IPS-15b (cell line): ENCODE data around the gene SLC35B1.
"Not testable (repeated sequence)": the region's sequence is repeated elsewhere in the genome, so short reads cannot be mapped to it uniquely, and the experiment has no call there.

Experiments
- H3K27me3 ChIP-seq: one replicate; pipeline ENCODE4 v1.6.1; 2013; ENCODE audit warnings: low read length; ENCODE audit not compliant: control insufficient read depth, insufficient read depth
- H3K36me3 ChIP-seq: one replicate; pipeline ENCODE4 v1.6.1; 2013; ENCODE audit warnings: low read length; ENCODE audit not compliant: control insufficient read depth, insufficient read depth
- H3K4me1 ChIP-seq: one replicate; pipeline ENCODE4 v1.6.1; 2013; ENCODE audit warnings: mild to moderate bottlenecking, low read length; ENCODE audit not compliant: control insufficient read depth, insufficient read depth
- H3K4me3 ChIP-seq: one replicate; pipeline ENCODE4 v1.5.1; 2013; ENCODE audit warnings: low read depth, low read length
- H3K9ac ChIP-seq: one replicate; pipeline ENCODE4 v1.6.1; 2013; ENCODE audit warnings: low read depth, mild to moderate bottlenecking, low read length
- H3K9me3 ChIP-seq: one replicate; pipeline ENCODE4 v1.6.1; 2013; ENCODE audit warnings: mild to moderate bottlenecking, low read length; ENCODE audit not compliant: control insufficient read depth, insufficient read depth

Gene SLC35B1

DNA sequence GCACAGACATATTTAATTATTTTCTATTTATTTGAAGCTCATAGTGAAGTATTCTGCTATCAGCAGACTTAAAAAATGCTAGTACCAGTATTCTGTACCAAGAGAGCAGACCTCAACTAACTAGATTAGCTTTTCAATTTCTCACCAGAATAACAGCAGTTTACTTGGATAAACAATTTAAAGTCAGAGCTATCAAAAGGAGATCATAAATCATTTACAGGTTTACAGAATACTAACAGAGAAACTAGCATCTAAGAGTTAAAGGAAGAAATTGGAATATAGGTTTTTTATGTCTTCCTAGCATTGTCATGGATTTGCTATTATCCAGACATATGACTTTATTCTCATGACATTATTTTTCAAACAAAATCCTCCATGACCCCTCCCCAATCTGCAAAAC lies 33.3 kb downstream of the SLC35B1 start:
- Histone ChIP-seq H3K9me3 (no peaks in the 10 kb centered on the region), H3K4me1 (peaks cover 7% of the 10 kb centered on the region), H3K4me3 (no peak overlapping the region), H3K36me3 (no peaks in the 10 kb centered on the region), H3K27me3 (peaks cover 2% of the 10 kb centered on the region), H3K9ac (no peak overlapping the region)

DNA sequence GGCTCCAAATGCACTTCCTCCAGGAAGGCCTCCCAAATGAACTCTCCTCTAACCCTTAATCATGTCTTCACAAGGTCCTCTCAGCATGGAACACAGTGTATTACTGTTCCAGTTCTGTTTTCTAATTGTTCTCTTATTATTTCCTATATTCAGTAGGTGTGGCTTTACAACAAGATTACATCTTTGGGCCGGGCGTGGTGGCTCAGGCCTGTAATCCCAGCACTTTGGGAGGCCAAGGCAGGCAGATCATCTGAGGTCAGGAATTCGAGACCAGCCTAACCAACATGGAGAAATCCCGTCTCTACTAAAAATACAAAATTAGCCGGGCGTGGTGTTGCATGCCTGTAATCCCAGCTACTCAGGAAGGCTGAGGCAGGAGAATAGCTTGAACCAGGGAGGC lies 34.1 kb downstream of the SLC35B1 start:
- not testable (repeated sequence) for H3K9ac ChIP-seq, H3K4me3 ChIP-seq, H3K9me3 ChIP-seq, H3K27me3 ChIP-seq, H3K4me1 ChIP-seq, H3K36me3 ChIP-seq

DNA sequence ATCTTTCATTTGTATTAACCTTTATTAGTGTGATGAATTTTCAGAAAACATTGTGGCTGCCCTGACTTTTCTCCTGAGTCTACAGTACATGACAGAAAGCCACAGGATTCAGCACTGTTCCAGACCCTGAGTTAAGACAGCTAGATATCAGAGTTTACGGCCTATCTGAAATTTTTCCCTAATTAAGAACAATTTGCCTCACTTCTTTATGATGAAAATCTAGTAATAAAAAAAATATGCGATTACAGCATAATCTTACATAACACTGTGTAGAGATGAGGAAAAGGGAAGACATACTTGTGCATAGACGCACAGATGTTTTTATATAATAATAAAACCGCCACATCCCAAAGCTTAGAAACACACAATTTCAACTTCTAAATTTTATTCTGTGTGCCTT lies 37.1 kb downstream of the SLC35B1 start:
- H3K4me1 ChIP-seq, result no peaks in the 10 kb centered on the region
- H3K4me3 ChIP-seq, result no peak overlapping the region
- no peak overlapping the region for H3K9ac ChIP-seq
- no peaks in the 10 kb centered on the region for H3K9me3 ChIP-seq
- H3K27me3 ChIP-seq, result no peaks in the 10 kb centered on the region
- H3K36me3 ChIP-seq, result no peaks in the 10 kb centered on the region

DNA sequence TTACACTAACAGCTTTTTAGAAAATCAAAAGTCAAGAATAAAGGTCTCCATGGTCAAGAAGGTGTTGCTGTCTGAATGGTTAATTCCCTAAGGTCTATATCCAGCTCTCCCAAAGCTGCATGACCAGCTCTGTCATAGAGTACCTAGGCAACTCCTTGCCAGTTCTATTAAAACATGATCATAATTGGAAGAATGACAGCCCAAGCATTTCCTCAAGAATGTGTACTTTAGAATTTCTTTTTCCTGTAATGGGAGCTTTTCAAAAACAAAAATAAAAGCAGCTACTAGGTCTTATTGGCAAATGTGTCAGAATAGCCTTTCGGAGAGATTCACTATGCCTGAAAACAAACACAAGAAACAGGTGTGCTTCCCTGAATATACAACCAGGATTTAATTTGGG lies 37.8 kb downstream of the SLC35B1 start:
- Histone ChIP-seq H3K9ac (no peak overlapping the region), H3K36me3 (no peaks in the 10 kb centered on the region), H3K4me3 (no peak overlapping the region), H3K4me1 (no peaks in the 10 kb centered on the region), H3K27me3 (no peaks in the 10 kb centered on the region), H3K9me3 (no peaks in the 10 kb centered on the region)

DNA sequence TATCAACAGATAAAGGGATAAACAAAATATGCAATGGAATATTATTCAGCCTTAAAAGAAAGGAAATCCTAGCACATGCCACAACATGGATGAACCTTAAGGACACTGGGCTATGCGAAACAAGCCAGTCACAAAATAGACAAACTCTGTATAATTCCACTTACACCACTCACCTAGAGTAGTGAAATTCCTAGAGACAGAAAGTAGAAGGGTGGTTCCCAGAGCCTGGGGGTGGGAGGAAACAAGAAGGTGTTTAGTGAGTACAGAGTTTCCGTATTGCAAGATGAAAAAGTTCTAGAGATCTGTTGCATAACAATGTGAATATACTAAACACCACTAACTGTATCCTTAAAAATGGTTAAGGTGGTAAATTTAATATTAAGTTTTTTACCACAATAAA lies 39.9 kb downstream of the SLC35B1 start:
- no peaks in the 10 kb centered on the region for H3K9me3 ChIP-seq
- H3K4me3 ChIP-seq, result no peak overlapping the region
- H3K4me1 ChIP-seq, result no peaks in the 10 kb centered on the region
- no peaks in the 10 kb centered on the region for H3K27me3 ChIP-seq
- no peak overlapping the region for H3K9ac ChIP-seq
- H3K36me3 ChIP-seq, result no peaks in the 10 kb centered on the region

DNA sequence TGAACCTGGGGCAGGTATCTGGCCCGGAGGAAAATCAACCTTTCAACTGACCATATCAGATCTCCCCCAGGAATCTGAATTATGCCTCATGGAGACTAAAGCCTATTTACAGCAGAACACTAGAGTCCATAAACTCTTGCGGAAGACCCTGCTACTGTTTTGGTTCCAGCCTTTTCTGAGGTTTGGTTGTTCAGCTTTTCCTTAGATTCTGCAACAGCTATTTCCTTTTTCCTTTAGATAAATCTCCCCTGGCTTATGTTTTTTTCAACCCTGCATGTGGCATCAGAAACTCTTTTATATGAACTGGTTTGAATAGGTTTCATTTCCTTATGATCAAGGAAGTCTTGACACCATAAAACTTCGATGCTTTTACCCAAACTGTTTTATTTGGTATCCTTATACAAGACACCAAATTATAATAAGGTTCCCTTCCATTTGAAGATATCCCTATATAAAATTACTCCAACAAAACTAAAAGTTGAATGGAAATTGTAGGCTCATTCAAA lies 43.0 kb downstream of the SLC35B1 start:
- Histone ChIP-seq H3K36me3 (no peaks in the 10 kb centered on the region), H3K9ac (no peak overlapping the region), H3K27me3 (no peaks in the 10 kb centered on the region), H3K4me1 (no peaks in the 10 kb centered on the region), H3K9me3 (no peaks in the 10 kb centered on the region), H3K4me3 (no peak overlapping the region)

DNA sequence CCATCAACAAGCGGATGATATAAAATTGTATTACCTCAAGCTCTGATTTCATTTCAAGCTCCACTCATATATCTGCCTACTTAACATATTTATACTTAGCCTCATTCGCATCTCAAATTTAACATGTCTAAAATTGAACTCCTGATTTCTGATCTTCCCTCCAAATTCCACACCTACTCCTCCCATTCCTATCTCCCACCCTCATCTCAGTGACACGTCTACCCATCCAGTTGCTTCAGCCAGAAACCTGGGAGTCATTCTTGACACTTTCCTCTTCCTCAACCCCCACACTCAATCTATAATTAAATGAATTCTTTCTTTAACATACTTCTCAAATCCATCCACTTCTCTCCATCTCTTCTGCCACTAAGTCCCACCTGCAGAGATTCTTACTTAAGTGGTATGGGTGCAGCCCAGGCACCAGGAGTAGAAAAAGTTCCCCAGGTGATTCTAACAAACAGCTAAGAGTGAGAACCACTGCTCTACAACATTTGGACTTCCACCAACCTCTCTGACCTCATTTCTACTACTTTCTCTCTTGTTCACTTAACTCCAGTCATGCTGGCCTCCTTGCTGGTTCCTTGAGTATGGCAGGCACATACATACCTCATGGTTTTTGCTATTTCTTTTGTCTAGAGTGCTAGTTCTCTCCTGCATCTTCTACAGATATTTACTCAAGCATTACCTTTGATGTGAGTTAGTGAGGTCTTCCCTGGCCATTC lies 47.9 kb downstream of the SLC35B1 start:
- no peaks in the 10 kb centered on the region for H3K27me3 ChIP-seq
- no peaks in the 10 kb centered on the region for H3K9me3 ChIP-seq
- no peak overlapping the region for H3K4me3 ChIP-seq
- no peak overlapping the region for H3K9ac ChIP-seq
- no peaks in the 10 kb centered on the region for H3K36me3 ChIP-seq
- no peaks in the 10 kb centered on the region for H3K4me1 ChIP-seq

DNA sequence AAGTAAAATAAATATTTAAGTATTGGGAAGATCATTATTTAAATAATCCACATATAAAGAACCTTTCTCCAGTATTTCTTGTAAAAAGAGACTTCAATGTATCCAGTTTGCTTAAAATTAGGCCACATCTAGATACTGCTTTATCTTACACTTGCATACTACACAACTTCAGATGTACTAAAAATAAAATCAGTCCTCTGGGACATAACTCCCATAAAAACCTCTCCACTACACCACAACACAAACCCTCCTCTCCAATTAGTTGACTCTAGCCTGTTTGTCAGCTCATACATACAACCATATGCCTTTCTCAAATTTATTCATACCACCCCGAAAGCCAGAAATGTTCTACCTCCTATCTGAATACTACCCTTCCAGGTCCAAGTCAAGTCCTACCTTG lies 51.5 kb downstream of the SLC35B1 start:
- H3K9ac ChIP-seq, result no peak overlapping the region
- H3K27me3 ChIP-seq, result no peaks in the 10 kb centered on the region
- H3K9me3 ChIP-seq, result no peaks in the 10 kb centered on the region
- no peak overlapping the region for H3K4me3 ChIP-seq
- no peaks in the 10 kb centered on the region for H3K4me1 ChIP-seq
- no peaks in the 10 kb centered on the region for H3K36me3 ChIP-seq
